Keratinocyte (primary cell): ENCODE measurements around the gene DIP2B. TPM values are rescaled to one million over a fixed set of nuclear protein-coding genes. Genes with fewer than 3 reads are reported as not detected.

ENCODE experiments used
- DNase-seq: peaks from one replicate; pipeline ENCODE4 v3.0.0-alpha.2; 2011; ENCODE audit warnings: low read depth, missing footprints, low spot score
- FAIRE-seq: peaks from 2 replicates; lab custom pipeline; 2011; peaks lifted over from hg19 to GRCh38; lab: Jason Lieb, UNC
- H2AFZ ChIP-seq: 2 replicates; pipeline ENCODE4 v1.6.0; 2012; ENCODE audit warnings: low read length, control low read depth, inconsistent platforms; ENCODE audit not compliant: control insufficient read depth
- H3K27ac ChIP-seq: 2 replicates; pipeline ENCODE4 v1.5.1; 2011; ENCODE audit warnings: low read length; ENCODE audit not compliant: control insufficient read depth, insufficient read depth
- H3K27me3 ChIP-seq: 3 replicates; pipeline ENCODE4 v1.6.0; 2011; ENCODE audit warnings: low read length; ENCODE audit not compliant: control insufficient read depth, insufficient read depth; ENCODE audit errors: extremely low read depth
- H3K36me3 ChIP-seq, 2 experiments: 2 replicates in 1 of 2; 3 replicates in 1 of 2; pipeline ENCODE4 v1.5.1; 2011; ENCODE audit warnings: low read length in 2 of 2, mild to moderate bottlenecking in 1 of 2; ENCODE audit not compliant: control insufficient read depth in 2 of 2, insufficient read depth in 2 of 2; ENCODE audit errors: extremely low read depth in 1 of 2
- H3K4me1 ChIP-seq: 3 replicates; pipeline ENCODE4 v1.5.1; 2011; ENCODE audit warnings: low read length; ENCODE audit not compliant: control insufficient read depth, insufficient read depth; ENCODE audit errors: extremely low read depth
- H3K4me2 ChIP-seq: 3 replicates; pipeline ENCODE4 v1.6.0; 2011; ENCODE audit warnings: low read depth, low read length; ENCODE audit not compliant: control insufficient read depth, insufficient read depth; ENCODE audit errors: extremely low read depth
- H3K4me3 ChIP-seq, 3 experiments: fragments of 200-600 bp in 1 of 3; sonication (generic) in 1 of 3; 2 replicates in 2 of 3; 3 replicates in 1 of 3; pipeline ENCODE4 v1.5.1; 2011 to 2016; ENCODE audit warnings: low read length in 3 of 3, mild to moderate bottlenecking in 3 of 3, control low read depth in 2 of 3, inconsistent platforms in 1 of 3, low read depth in 1 of 3, mixed read lengths in 1 of 3, mixed run types in 1 of 3, moderate library complexity in 1 of 3; ENCODE audit not compliant: control insufficient read depth in 2 of 3, insufficient read depth in 2 of 3; ENCODE audit errors: extremely low read depth in 1 of 3
- H3K79me2 ChIP-seq: 2 replicates; pipeline ENCODE4 v1.6.0; 2012; ENCODE audit warnings: low read length; ENCODE audit not compliant: control insufficient read depth, insufficient read depth
- H3K9ac ChIP-seq: 3 replicates; pipeline ENCODE4 v1.6.0; 2011; ENCODE audit warnings: low read length; ENCODE audit not compliant: control insufficient read depth, insufficient read depth; ENCODE audit errors: extremely low read depth
- H3K9me1 ChIP-seq: 3 replicates; pipeline ENCODE4 v1.6.0; 2011; ENCODE audit warnings: low read length; ENCODE audit not compliant: control insufficient read depth, insufficient read depth; ENCODE audit errors: extremely low read depth
- H3K9me3 ChIP-seq: 2 replicates; pipeline ENCODE4 v1.5.1; 2012; ENCODE audit warnings: low read depth, low read length; ENCODE audit not compliant: control insufficient read depth
- H4K20me1 ChIP-seq: 3 replicates; pipeline ENCODE4 v1.6.0; 2011; ENCODE audit warnings: low read length; ENCODE audit not compliant: control insufficient read depth, insufficient read depth; ENCODE audit errors: extremely low read depth
- EZH2 ChIP-seq: IDR thresholded peaks from one replicate; pipeline ENCODE4 v1.6.1; 2012; ENCODE audit warnings: inconsistent platforms, mild to moderate bottlenecking, low read length, moderate library complexity
- dilution Hi-C: fragments of 300-500 bp; cut with MboI; formaldehyde crosslinking; loops from one replicate; pipeline ENCODE4 v1.7.0; 2020; ENCODE audit warnings: low sequenced_read_pairs; ENCODE audit not compliant: extremely low pct_ligation_motif_present
- polyA plus RNA-seq, 5 experiments: library from polyadenylated mRNA; depleted of rRNA in 3 of 5; stranded (reverse) in 3 of 5; stranded (forward) in 1 of 5; unstranded in 1 of 5; fragments of >200 nt; gene quantifications; 1 replicate in 1 of 5; 2 replicates in 3 of 5; 3 replicates in 1 of 5; pipeline versions ENCODE4 v1.2.1 to v1.2.3, GENCODE V29; 2011 to 2012; ENCODE audit warnings: missing spikeins in 2 of 5, low read depth in 1 of 5, low replicate concordance in 1 of 5
- TF ChIP-seq, protein P1 (sequence below), 3 experiments: IDR thresholded peaks in 1 of 3; conservative IDR thresholded peaks in 1 of 3; optimal IDR thresholded peaks in 1 of 3; 2 replicates in 2 of 3; 3 replicates in 1 of 3; pipeline versions ENCODE3 to v1.5.1; 2011; ENCODE audit warnings: low read length in 3 of 3, mild to moderate bottlenecking in 3 of 3, moderate library complexity in 2 of 3, control low read depth in 1 of 3, inconsistent platforms in 1 of 3; ENCODE audit not compliant: insufficient read depth in 2 of 3; ENCODE audit errors: extremely low read depth in 1 of 3

Gene DIP2B
- polyA plus RNA-seq, 1 donor (not counting 4 experiments of a cell fraction or from before 2014, with no cell fraction given) = 30.2 TPM

DNA sequence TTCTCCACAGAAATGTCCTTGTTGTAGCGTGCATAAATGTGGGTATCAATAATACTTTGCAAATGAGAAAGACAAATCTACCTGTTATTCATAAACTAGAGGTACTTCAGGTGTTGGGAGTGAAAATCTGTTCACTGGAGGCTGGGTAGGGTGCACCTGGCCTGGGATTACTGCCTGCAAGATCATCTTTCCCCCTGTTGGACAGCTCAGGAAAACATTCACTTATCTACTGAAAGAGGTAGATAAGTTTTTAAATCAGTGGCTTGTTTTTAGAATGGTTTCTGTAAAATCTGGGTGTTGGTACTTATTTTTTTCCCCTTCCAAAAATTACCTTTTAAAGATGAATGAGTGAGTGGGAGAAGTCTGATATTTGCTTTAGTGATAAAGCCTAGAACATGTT, 95.6 kb downstream of the DIP2B start:
- Histone ChIP-seq H4K20me1 (no peaks in the 10 kb centered on the region), H3K9me3 (no peaks in the 10 kb centered on the region), H3K27me3 (no peaks in the 10 kb centered on the region), H3K36me3 (no peaks in the 10 kb centered on the region), H3K27ac (no peak overlapping the region), H3K4me1 (peaks cover 20% of the 10 kb centered on the region), H2AFZ (no peak overlapping the region), H3K9ac (no peak overlapping the region), H3K4me2 (no peak overlapping the region), H3K4me3 (no peak overlapping the region), H3K9me1 (no peaks in the 10 kb centered on the region), H3K79me2 (peaks cover 62% of the 10 kb centered on the region)
- no peak for TF ChIP-seq EZH2
- TF ChIP-seq, protein P1, sequence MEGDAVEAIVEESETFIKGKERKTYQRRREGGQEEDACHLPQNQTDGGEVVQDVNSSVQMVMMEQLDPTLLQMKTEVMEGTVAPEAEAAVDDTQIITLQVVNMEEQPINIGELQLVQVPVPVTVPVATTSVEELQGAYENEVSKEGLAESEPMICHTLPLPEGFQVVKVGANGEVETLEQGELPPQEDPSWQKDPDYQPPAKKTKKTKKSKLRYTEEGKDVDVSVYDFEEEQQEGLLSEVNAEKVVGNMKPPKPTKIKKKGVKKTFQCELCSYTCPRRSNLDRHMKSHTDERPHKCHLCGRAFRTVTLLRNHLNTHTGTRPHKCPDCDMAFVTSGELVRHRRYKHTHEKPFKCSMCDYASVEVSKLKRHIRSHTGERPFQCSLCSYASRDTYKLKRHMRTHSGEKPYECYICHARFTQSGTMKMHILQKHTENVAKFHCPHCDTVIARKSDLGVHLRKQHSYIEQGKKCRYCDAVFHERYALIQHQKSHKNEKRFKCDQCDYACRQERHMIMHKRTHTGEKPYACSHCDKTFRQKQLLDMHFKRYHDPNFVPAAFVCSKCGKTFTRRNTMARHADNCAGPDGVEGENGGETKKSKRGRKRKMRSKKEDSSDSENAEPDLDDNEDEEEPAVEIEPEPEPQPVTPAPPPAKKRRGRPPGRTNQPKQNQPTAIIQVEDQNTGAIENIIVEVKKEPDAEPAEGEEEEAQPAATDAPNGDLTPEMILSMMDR (optimal IDR thresholded peaks at IDR 0.05 in 1 of 3, IDR thresholded peaks at IDR 0.05 in 1 of 3, conservative IDR thresholded peaks at IDR 0.05 in 1 of 3; ENCODE audit: extremely low read depth in 1 of 3, insufficient read depth in 2 of 3, low read length in 3 of 3) = no peak
- no peak for FAIRE-seq
- no peak for DNase-seq
- dilution Hi-C loops = no loop called here

DNA sequence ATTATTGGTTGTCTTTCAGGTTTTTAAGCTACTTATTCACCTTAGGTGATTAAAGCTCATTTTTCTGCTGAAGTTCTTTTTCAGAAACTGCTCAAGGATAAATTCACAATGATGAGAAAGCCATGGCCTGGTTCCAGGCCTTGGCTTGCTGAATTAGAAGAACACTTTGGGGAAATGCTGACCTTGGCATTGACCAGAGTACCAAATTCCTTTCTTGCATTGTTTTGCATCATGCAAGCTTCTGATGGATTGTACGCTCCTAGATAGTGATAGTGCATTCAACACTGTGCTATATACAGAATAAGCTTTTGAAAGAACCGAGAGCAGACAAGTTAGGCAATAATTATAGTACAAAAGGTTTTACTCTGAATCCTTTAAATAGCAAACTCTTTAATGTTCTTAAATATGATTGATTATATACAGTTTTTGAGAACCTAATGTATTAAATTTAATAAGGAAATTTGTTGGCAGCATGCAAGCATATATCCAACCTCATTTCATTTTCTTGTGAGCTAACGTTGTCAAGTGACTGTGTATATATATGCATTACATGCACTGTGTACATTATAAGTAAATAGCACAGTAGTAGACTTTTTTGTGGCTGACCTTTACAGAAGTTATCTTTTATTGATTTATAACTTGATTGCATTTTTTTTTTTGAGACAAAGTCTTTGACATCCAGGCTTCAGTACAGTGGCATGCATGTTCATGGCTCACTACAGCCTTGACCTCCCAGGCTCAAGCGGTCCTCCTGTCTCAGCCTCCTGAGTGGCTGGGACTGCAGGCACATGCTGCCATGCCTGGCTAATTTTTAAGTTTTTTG, 99.2 kb downstream of the DIP2B start:
- H3K36me3 ChIP-seq = no peaks in the 10 kb centered on the region
- H3K4me2 ChIP-seq = no peak overlapping the region
- no peak overlapping the region for H3K4me3 ChIP-seq
- TF ChIP-seq, protein P1 (optimal IDR thresholded peaks at IDR 0.05 in 1 of 3, IDR thresholded peaks at IDR 0.05 in 1 of 3, conservative IDR thresholded peaks at IDR 0.05 in 1 of 3; ENCODE audit: extremely low read depth in 1 of 3, insufficient read depth in 2 of 3, low read length in 3 of 3) = no peak
- no peak for TF ChIP-seq EZH2
- no peaks in the 10 kb centered on the region for H4K20me1 ChIP-seq
- H3K79me2 ChIP-seq = peaks cover 63% of the 10 kb centered on the region
- H2AFZ ChIP-seq = no peak overlapping the region
- peaks cover 4% of the 10 kb centered on the region for H3K4me1 ChIP-seq
- no peak overlapping the region for H3K9ac ChIP-seq
- dilution Hi-C loops = no loop called here
- H3K27me3 ChIP-seq = no peaks in the 10 kb centered on the region
- FAIRE-seq = no peak
- no peaks in the 10 kb centered on the region for H3K9me3 ChIP-seq
- no peak overlapping the region for H3K27ac ChIP-seq
- H3K9me1 ChIP-seq = no peaks in the 10 kb centered on the region
- no peak for DNase-seq
